ENCODE results near the gene ZBTB44.

DNA sequence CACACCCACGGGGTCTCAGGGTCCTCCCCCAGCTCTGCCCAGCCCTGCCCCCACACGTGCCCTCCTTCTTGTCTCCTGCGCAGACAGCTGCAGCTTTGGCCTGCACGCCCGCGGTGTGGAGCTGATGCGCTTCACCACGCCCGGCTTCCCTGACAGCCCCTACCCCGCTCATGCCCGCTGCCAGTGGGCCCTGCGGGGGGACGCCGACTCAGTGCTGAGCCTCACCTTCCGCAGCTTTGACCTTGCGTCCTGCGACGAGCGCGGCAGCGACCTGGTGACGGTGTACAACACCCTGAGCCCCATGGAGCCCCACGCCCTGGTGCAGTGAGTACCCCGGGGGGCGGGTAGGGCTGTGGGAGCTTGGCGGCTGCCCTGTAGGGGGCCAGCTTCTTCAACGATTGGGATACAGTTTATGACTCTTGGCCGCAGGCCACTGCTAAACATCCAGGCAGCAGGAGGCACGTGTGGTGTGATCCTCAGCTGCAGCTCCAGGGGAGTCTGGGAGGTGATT lies 124.3 kb downstream of the ZBTB44 start:
- no peak for TF ChIP-seq TAF1 (IDR thresholded peaks at IDR 0.05; ENCODE audit: borderline replicate concordance, insufficient read depth, low read length)
- TF ChIP-seq, protein P1, sequence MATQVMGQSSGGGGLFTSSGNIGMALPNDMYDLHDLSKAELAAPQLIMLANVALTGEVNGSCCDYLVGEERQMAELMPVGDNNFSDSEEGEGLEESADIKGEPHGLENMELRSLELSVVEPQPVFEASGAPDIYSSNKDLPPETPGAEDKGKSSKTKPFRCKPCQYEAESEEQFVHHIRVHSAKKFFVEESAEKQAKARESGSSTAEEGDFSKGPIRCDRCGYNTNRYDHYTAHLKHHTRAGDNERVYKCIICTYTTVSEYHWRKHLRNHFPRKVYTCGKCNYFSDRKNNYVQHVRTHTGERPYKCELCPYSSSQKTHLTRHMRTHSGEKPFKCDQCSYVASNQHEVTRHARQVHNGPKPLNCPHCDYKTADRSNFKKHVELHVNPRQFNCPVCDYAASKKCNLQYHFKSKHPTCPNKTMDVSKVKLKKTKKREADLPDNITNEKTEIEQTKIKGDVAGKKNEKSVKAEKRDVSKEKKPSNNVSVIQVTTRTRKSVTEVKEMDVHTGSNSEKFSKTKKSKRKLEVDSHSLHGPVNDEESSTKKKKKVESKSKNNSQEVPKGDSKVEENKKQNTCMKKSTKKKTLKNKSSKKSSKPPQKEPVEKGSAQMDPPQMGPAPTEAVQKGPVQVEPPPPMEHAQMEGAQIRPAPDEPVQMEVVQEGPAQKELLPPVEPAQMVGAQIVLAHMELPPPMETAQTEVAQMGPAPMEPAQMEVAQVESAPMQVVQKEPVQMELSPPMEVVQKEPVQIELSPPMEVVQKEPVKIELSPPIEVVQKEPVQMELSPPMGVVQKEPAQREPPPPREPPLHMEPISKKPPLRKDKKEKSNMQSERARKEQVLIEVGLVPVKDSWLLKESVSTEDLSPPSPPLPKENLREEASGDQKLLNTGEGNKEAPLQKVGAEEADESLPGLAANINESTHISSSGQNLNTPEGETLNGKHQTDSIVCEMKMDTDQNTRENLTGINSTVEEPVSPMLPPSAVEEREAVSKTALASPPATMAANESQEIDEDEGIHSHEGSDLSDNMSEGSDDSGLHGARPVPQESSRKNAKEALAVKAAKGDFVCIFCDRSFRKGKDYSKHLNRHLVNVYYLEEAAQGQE (IDR thresholded peaks at IDR 0.05; ENCODE audit: insufficient read depth in 1 of 2, low read depth in 2 of 2, low read length in 2 of 2) = no peak
- no peak for TF ChIP-seq FOXP2 (optimal IDR thresholded peaks at IDR 0.05; ENCODE audit: borderline replicate concordance, extremely low read depth, extremely low read length, insufficient read depth)
- no peak for TF ChIP-seq SIN3A (IDR thresholded peaks at IDR 0.05; ENCODE audit: borderline replicate concordance, insufficient read depth, low read length)
- TF ChIP-seq POLR2AphosphoS5 (IDR thresholded peaks at IDR 0.05; ENCODE audit: low read depth, low read length) = no peak

Data from PFSK-1 (cell line).